B cell (primary cell): Measurements from ENCODE around the gene BCL3. TPM values are rescaled to one million over a fixed set of nuclear protein-coding genes. Genes with fewer than 3 reads are reported as not detected.

Source experiments
- ATAC-seq: fragments of 200-7000 bp; cut with Tn5 transposase; one replicate; pipeline ENCODE4 v1.10.0; 2021; ENCODE audit warnings: low read depth, mild to moderate bottlenecking, moderate number of reproducible peaks, moderate library complexity
- CTCF ChIA-PET: fragments of 350-600 bp; sonication (Branson Sonifier 250); formaldehyde crosslinking; loops from one replicate; lab custom pipeline; 2021; ENCODE audit warnings: antibody characterized with exemption, inconsistent platforms; lab: Charles Lee
- POLR2A ChIA-PET: fragments of 350-600 bp; sonication (Branson Sonifier 250); formaldehyde crosslinking; loops from one replicate; lab custom pipeline; 2021; ENCODE audit warnings: antibody characterized with exemption; lab: Charles Lee
- DNase-seq: peaks from one replicate; pipeline ENCODE4 v3.0.0; 2013
- H2AFZ ChIP-seq: 2 replicates; pipeline ENCODE4 v1.6.1; 2012; ENCODE audit warnings: mild to moderate bottlenecking, low read depth, low read length; ENCODE audit not compliant: insufficient read depth, poor library complexity, severe bottlenecking
- H3K27ac ChIP-seq, 2 donors: 1 replicate in 1 of 2; 2 replicates in 1 of 2; pipeline ENCODE4 v1.5.1; 2012 to 2013; ENCODE audit warnings: low read length in 2 of 2, mild to moderate bottlenecking in 2 of 2, moderate library complexity in 1 of 2
- H3K27me3 ChIP-seq, 4 experiments: fragments of 200-600 bp in 1 of 4; sonication (generic) in 1 of 4; replicated peaks in 1 of 4; 1 replicate in 2 of 4; 2 replicates in 2 of 4; pipeline versions ENCODE4 v1.6.1 to v1.7.0; 2013 to 2016; ENCODE audit warnings: low read length in 3 of 4, mild to moderate bottlenecking in 2 of 4, mixed read lengths in 1 of 4, moderate library complexity in 1 of 4; ENCODE audit not compliant: insufficient read depth in 4 of 4, control insufficient read depth in 3 of 4; ENCODE audit errors: control extremely low read depth in 1 of 4
- H3K36me3 ChIP-seq, 2 experiments: replicated peaks in 1 of 2; 1 replicate in 1 of 2; 2 replicates in 1 of 2; pipeline versions ENCODE4 v1.6.1 to v1.7.1; 2013; ENCODE audit warnings: low read length in 1 of 2; ENCODE audit not compliant: insufficient read depth in 2 of 2, control insufficient read depth in 1 of 2; ENCODE audit errors: control extremely low read depth in 1 of 2, extremely low read depth in 1 of 2
- H3K4me1 ChIP-seq, 2 donors: fragments of 200-600 bp in 1 of 2; sonication (generic) in 1 of 2; 1 replicate in 1 of 2; 2 replicates in 1 of 2; pipeline versions ENCODE4 v1.5.1 to v1.6.1; 2013 to 2017; ENCODE audit warnings: low read length in 2 of 2; ENCODE audit not compliant: control insufficient read depth in 2 of 2, insufficient read depth in 2 of 2
- H3K4me2 ChIP-seq: replicated peaks from 2 replicates; pipeline ENCODE3; 2012; ENCODE audit warnings: mild to moderate bottlenecking, low read depth, low read length; ENCODE audit not compliant: poor library complexity, severe bottlenecking
- H3K4me3 ChIP-seq, 5 experiments: fragments of 200-600 bp in 1 of 5; sonication (generic) in 1 of 5; 1 replicate in 3 of 5; 2 replicates in 2 of 5; pipeline versions ENCODE4 v1.5.1 to v1.7.0; 2011 to 2016; ENCODE audit warnings: low read length in 4 of 5, mild to moderate bottlenecking in 4 of 5, low read depth in 2 of 5, control low read depth in 1 of 5, moderate library complexity in 1 of 5; ENCODE audit not compliant: insufficient read depth in 1 of 5; ENCODE audit errors: control extremely low read depth in 1 of 5, extremely low read depth in 1 of 5
- H3K79me2 ChIP-seq: fragments of 200-600 bp; sonication (generic); one replicate; pipeline ENCODE4 v1.6.0; 2016; ENCODE audit warnings: low read length; ENCODE audit not compliant: control insufficient read depth, insufficient read depth
- H3K9ac ChIP-seq: fragments of 200-600 bp; sonication (generic); 2 replicates; pipeline ENCODE4 v1.6.1; 2017; ENCODE audit warnings: mild to moderate bottlenecking, low read length, moderate library complexity
- H3K9me3 ChIP-seq, 3 donors: one replicate each; pipeline versions ENCODE4 v1.6.1 to v1.7.1; 2013; ENCODE audit warnings: low read length in 2 of 3; ENCODE audit not compliant: control insufficient read depth in 2 of 3, insufficient read depth in 1 of 3; ENCODE audit errors: control extremely low read depth in 1 of 3
- H4K20me1 ChIP-seq: 2 replicates; pipeline ENCODE4 v1.6.0; 2012; ENCODE audit warnings: mild to moderate bottlenecking, low read length; ENCODE audit not compliant: insufficient read depth, control insufficient read depth, poor library complexity, severe bottlenecking
- H3K27ac Mint-ChIP-seq: one replicate; pipeline ENCODE4 v1.8.0; 2021; ENCODE audit warnings: mixed read lengths
- H3K27me3 Mint-ChIP-seq: one replicate; pipeline ENCODE4 v1.8.0; 2021; ENCODE audit warnings: mixed read lengths
- H3K4me1 Mint-ChIP-seq: one replicate; pipeline ENCODE4 v1.8.0; 2021; ENCODE audit warnings: mixed read lengths
- H3K4me3 Mint-ChIP-seq: one replicate; pipeline ENCODE4 v1.8.0; 2021; ENCODE audit warnings: mixed read lengths
- H3K9me3 Mint-ChIP-seq: one replicate; pipeline ENCODE4 v1.8.0; 2022; ENCODE audit warnings: mixed read lengths; ENCODE audit not compliant: insufficient read depth
- CTCF ChIP-seq: fragments of 200-600 bp; IDR thresholded peaks from one replicate; pipeline ENCODE4 v1.8.0; 2022; ENCODE audit warnings: antibody characterized with exemption, mild to moderate bottlenecking
- EZH2 ChIP-seq: IDR thresholded peaks from 2 replicates; pipeline ENCODE4 v1.6.1; 2012; ENCODE audit warnings: borderline replicate concordance, low read depth, mild to moderate bottlenecking, moderate library complexity, low read length; ENCODE audit not compliant: insufficient read depth, poor library complexity, severe bottlenecking
- WGBS: methylation state at CpG from one replicate; pipeline ENCODE4 v1.1.5; 2013; ENCODE audit warnings: missing lambda C conversion rate; ENCODE audit not compliant: insufficient coverage; 5-methylcytosine and 5-hydroxymethylcytosine counted together
- intact Hi-C: fragments of 100-400 bp; cut with micrococcal nuclease; formaldehyde crosslinking; loops from one replicate; pipeline ENCODE4 v1.10.0; 2022
- polyA plus RNA-seq: library from polyadenylated mRNA; depleted of rRNA; stranded (reverse); fragments of >200 nt; gene quantifications from 2 replicates; pipeline ENCODE4 v1.2.3, GENCODE V29; 2012
- total RNA-seq, 2 donors: library from RNA; stranded (reverse); fragments of 120-200 nt in 1 of 2; gene quantifications; 1 replicate in 1 of 2; 2 replicates in 1 of 2; pipeline versions ENCODE4 v1.2.3 to v1.2.4, GENCODE V29; 2013 to 2022

Gene BCL3
- total and polyA plus RNA-seq, 2 donors (not counting 1 experiment from before 2014, with no cell fraction given) = 52.3 to 147 TPM

GRCh38 chr19:44754750-44755080 lies 6.2 kb downstream of the BCL3 start:
- H3K9ac ChIP-seq = peak overlapping the region; percentile 92

More at GRCh38 chr19:44754750-44755080, 6.2 kb downstream of the BCL3 start:
- peaks cover 2 to 27% of the 10 kb centered on the region in 2 experiments for H3K36me3 ChIP-seq
- H3K4me3 Mint-ChIP-seq = peak overlapping the region; percentile 97
- H3K4me2 ChIP-seq = peak overlapping the region; percentile 97
- peaks cover 49 to 59% of the 10 kb centered on the region in 2 donors for H3K4me1 ChIP-seq
- H3K4me1 Mint-ChIP-seq = peaks cover 57% of the 10 kb centered on the region
- no peak for TF ChIP-seq CTCF
- no peak for TF ChIP-seq EZH2
- peak overlapping the region; percentile 92 for H3K27ac ChIP-seq
- peak overlapping the region; percentile 98 for H3K27ac Mint-ChIP-seq
- no peaks in the 10 kb centered on the region for H3K27me3 ChIP-seq
- H3K79me2 ChIP-seq = peaks cover 8% of the 10 kb centered on the region
- H4K20me1 ChIP-seq = peaks cover 8% of the 10 kb centered on the region
- H2AFZ ChIP-seq = no peak overlapping the region
- CTCF ChIA-PET = interaction anchor here (1.4 to 6.2 kb wide), 6 partner anchors 10 to 31 kb away, joined by 3 to 84 read pairs (median 8); no protein-coding TSS in a partner anchor
- POLR2A ChIA-PET = interaction anchor here (0.7 to 6.2 kb wide), 2 partner anchors 16 to 31 kb away, joined by 3 to 65 read pairs; no protein-coding TSS in a partner anchor
- H3K9me3 ChIP-seq = no peaks in the 10 kb centered on the region
- no peaks in the 10 kb centered on the region for H3K27me3 Mint-ChIP-seq
- ATAC-seq = no peak
- DNase-seq = no peak
- 12% methylated on average over 8 of the region's 11 CpGs for whole genome bisulfite sequencing
- peak overlapping the region; percentile 38 to 94 (median 69) for H3K4me3 ChIP-seq
- no peaks in the 10 kb centered on the region for H3K9me3 Mint-ChIP-seq
- intact Hi-C loops = loop anchor here (5.0 kb wide), 2 partner anchors 248 to 323 kb away; partner anchors contain the start of genes GEMIN7, RELB and ZNF296
